Measurements from ENCODE around the gene SRRM2.

The SRRM2 gene

DNA sequence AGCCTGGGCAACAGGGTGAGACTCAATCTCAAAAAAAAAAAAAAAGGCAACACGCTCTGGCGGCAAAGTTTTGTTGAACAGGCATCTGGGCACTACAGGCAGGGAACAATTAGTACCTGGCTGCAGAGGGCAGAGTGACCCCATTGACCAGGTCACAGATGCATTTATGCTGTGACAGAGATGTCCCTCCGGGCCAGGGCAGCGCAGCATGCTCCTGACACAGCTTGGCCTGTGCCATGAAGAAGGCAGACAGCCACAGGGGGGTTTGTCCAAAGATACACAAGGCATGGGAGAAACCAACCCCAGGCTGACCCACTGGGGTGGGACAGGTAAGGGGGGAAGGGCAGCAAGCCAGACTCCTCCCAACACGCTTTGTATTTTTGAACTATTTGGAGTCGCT, 7.7 kb upstream of the SRRM2 start:
- no peak for TF ChIP-seq CTCF (IDR thresholded peaks at IDR 0.05)
- peaks cover 8% of the 10 kb centered on the region for H3K36me3 Mint-ChIP-seq (ENCODE audit: low read depth)
- no peak overlapping the region for H3K4me3 Mint-ChIP-seq
- peaks cover 39% of the 10 kb centered on the region for H3K4me1 Mint-ChIP-seq
- no peak overlapping the region for H3K27ac Mint-ChIP-seq
- H3K9me3 Mint-ChIP-seq = no peaks in the 10 kb centered on the region
- no peak for DNase-seq
- H3K27me3 Mint-ChIP-seq (ENCODE audit: low read depth, poor library complexity) = peaks cover 6% of the 10 kb centered on the region

DNA sequence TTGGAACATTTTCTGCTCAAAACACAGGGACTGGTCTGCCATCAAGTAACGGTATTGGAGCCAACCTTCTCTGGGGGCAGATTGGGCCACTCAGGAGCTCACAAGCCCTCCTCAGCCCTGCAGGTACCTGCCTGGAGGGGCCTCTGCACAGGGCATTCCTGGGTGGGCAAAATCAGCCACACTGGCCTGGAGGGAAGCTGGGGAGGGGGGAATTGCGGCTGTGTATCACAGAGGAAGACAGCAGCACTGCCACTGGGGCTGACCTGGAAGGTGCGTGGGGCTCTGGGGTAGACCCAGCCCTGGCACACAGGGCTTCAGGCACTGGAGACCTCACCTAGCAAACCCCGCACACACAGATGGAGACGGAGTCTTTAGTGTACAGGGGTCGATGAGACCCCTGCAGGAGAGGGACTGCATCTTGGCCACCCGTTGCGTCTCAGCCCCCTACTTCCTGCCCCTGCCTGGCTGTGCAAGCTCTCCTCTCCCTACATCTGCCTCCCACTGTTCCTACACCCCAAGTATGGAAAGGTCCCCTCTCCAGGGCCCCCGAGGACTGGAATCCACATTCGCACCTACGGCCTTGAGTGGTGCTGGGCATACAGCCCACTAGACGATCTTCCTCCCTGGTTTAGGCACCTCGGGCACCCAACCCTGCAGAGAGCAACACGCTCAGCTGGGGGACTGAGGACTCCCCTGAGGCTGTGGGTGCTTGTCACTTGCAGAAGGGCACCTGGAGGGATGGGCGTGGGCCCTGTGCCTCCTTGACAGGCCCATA, 7.1 kb upstream of the SRRM2 start:
- Mint-ChIP-seq H3K27ac (peak overlapping the region; percentile 59), H3K36me3 (ENCODE audit: low read depth) (peaks cover 14% of the 10 kb centered on the region), H3K27me3 (ENCODE audit: low read depth, poor library complexity) (peaks cover 6% of the 10 kb centered on the region), H3K9me3 (no peaks in the 10 kb centered on the region), H3K4me1 (peaks cover 39% of the 10 kb centered on the region), H3K4me3 (no peak overlapping the region)
- DNase-seq = no peak
- no peak for TF ChIP-seq CTCF (IDR thresholded peaks at IDR 0.05)

DNA sequence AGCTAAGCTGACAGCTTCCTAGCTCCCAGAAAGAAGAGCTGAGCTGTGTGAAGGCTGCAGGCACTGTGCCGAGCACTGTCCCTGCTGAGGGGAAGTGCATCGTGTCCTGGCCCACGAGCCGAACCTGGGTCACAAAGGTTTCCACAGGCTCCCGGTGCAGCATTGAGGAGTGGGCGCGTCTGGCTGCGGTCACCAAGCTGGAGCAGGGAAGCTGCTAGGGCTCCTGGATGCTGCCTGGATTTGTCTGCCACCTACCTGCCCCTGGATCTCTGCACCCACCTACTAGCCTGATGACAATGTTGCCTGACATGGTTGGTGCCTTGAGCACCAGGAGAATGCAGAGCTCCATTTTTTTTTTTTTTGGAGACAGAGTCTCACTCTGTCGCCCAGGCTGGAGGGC, 6.5 kb upstream of the SRRM2 start:
- Mint-ChIP-seq H3K9me3 (no peaks in the 10 kb centered on the region), H3K4me1 (peaks cover 39% of the 10 kb centered on the region), H3K36me3 (ENCODE audit: low read depth) (peaks cover 14% of the 10 kb centered on the region), H3K27me3 (ENCODE audit: low read depth, poor library complexity) (peaks cover 6% of the 10 kb centered on the region), H3K27ac (no peak overlapping the region), H3K4me3 (no peak overlapping the region)
- no peak for TF ChIP-seq CTCF (IDR thresholded peaks at IDR 0.05)
- DNase-seq = no peak

- Mint-ChIP-seq H3K4me3 (no peak overlapping the region), H3K9me3 (no peaks in the 10 kb centered on the region), H3K27ac (peak overlapping the region; percentile 48), H3K4me1 (peaks cover 44% of the 10 kb centered on the region), H3K27me3 (ENCODE audit: low read depth, poor library complexity) (peaks cover 3% of the 10 kb centered on the region), H3K36me3 (ENCODE audit: low read depth) (peaks cover 14% of the 10 kb centered on the region)
- no peak for DNase-seq
- TF ChIP-seq CTCF (IDR thresholded peaks at IDR 0.05) = no peak
These were observed 3.5 kb upstream of the SRRM2 start for GRCh38 chr16:2748757-2749455.

- no peak for TF ChIP-seq CTCF (IDR thresholded peaks at IDR 0.05)
- Mint-ChIP-seq H3K27me3 (ENCODE audit: low read depth, poor library complexity) (peaks cover 3% of the 10 kb centered on the region), H3K4me3 (peak overlapping the region; percentile 39), H3K9me3 (no peaks in the 10 kb centered on the region), H3K36me3 (ENCODE audit: low read depth) (peaks cover 16% of the 10 kb centered on the region), H3K27ac (no peak overlapping the region), H3K4me1 (peaks cover 47% of the 10 kb centered on the region)
- no peak for DNase-seq
These were observed 3.0 kb upstream of the SRRM2 start for GRCh38 chr16:2749476-2749875.
